MG63 (cell line): Measurements from ENCODE around the gene MSH3. TPM values are rescaled to one million over a fixed set of nuclear protein-coding genes. Genes with fewer than 3 reads are reported as not detected.
A peak's percentile ranks its signal among the peaks of the same experiment; 100 is the strongest.
"Not testable (repeated sequence)": the region's sequence is repeated elsewhere in the genome, so short reads cannot be mapped to it uniquely, and the experiment has no call there.

Experiments used
- DNase-seq: peaks from one replicate; pipeline ENCODE4 v3.0.0-alpha.2; 2020
- H3K27me3 ChIP-seq: fragments of 250-450 bp; sonication (Bioruptor Pico); 2 replicates; pipeline ENCODE4 v1.5.1; 2020; ENCODE audit warnings: mild to moderate bottlenecking, moderate library complexity
- H3K36me3 ChIP-seq: fragments of 250-450 bp; sonication (Bioruptor Pico); 2 replicates; pipeline ENCODE4 v1.5.1; 2020; ENCODE audit warnings: mild to moderate bottlenecking, moderate library complexity
- H3K4me3 ChIP-seq: fragments of 250-450 bp; sonication (Bioruptor Pico); 2 replicates; pipeline ENCODE4 v1.5.1; 2020; ENCODE audit warnings: mild to moderate bottlenecking, moderate library complexity
- H3K9me3 ChIP-seq: fragments of 250-450 bp; sonication (Bioruptor Pico); 2 replicates; pipeline ENCODE4 v1.5.1; 2020; ENCODE audit warnings: mild to moderate bottlenecking, moderate library complexity
- total RNA-seq: library from RNA; depleted of rRNA; stranded (reverse); fragments of >200 nt; shearing (Covaris generic); gene quantifications from 2 replicates; pipeline ENCODE4 v1.2.3, GENCODE V29; 2014; ENCODE audit warnings: low replicate concordance

MSH3 gene
- total RNA-seq, 1 experiment from 2014 or later = 13.9 TPM

- no peaks in the 10 kb centered on the region for H3K27me3 ChIP-seq
- no peaks in the 10 kb centered on the region for H3K9me3 ChIP-seq
- no peak overlapping the region for H3K4me3 ChIP-seq
- H3K36me3 ChIP-seq = no peaks in the 10 kb centered on the region; the same call in none of the 2 replicates
- no peak for DNase-seq
These were observed 61.4 kb downstream of the MSH3 start for GRCh38 chr5:80715887-80716286.

DNA sequence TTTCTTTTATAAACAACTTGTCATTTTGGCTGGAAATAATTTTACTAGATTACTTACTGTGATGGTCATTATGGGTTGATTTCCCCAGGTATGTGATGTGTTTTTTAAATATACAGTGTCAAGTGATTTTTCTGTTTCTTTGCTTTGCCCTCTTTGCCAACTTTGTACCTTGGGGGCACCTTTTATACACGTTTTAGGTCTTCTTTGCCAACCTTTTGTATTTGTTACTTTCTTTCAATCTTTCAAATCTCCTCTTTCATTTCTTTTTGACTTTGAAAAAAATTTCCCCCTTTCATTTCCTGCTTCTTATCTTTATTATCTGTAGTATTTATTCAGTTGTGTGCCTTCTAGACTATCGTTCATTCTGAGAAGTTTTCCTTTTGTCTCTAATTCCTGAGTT lies 65.7 kb downstream of the MSH3 start:
- Histone ChIP-seq H3K9me3 (no peaks in the 10 kb centered on the region), H3K27me3 (no peaks in the 10 kb centered on the region), H3K4me3 (no peak overlapping the region), H3K36me3 (no peaks in the 10 kb centered on the region; the same call in 1 of the 2 replicates)
- DNase-seq = no peak

- no peak for DNase-seq
- H3K4me3 ChIP-seq = no peak overlapping the region
- H3K36me3 ChIP-seq = peaks cover 9% of the 10 kb centered on the region; the same call in 1 of the 2 replicates
- H3K9me3 ChIP-seq = no peaks in the 10 kb centered on the region
- H3K27me3 ChIP-seq = no peaks in the 10 kb centered on the region
These were observed 68.5 kb downstream of the MSH3 start for GRCh38 chr5:80722916-80723315.

DNA sequence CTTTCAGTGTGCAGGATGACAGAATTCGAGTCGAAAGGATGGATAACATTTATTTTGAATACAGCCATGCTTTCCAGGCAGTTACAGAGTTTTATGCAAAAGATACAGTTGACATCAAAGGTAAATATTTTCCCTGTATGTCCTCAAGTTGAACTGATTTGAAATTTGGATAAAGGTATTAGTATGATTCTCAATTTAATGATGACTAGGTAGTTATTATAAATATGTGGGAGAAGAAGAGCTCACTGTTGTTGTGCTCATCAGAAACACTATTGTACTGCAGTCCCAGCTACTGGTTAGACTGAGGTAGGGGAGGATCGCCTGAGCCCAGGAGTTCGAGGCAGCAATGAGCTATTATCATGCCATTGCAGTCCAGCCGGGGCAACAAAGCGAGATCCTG lies 71.0 kb downstream of the MSH3 start:
- DNase-seq = no peak
- Histone ChIP-seq H3K27me3 (no peaks in the 10 kb centered on the region), H3K4me3 (no peak overlapping the region), H3K9me3 (no peaks in the 10 kb centered on the region), H3K36me3 (peaks cover 9% of the 10 kb centered on the region; the same call in 1 of the 2 replicates)

DNA sequence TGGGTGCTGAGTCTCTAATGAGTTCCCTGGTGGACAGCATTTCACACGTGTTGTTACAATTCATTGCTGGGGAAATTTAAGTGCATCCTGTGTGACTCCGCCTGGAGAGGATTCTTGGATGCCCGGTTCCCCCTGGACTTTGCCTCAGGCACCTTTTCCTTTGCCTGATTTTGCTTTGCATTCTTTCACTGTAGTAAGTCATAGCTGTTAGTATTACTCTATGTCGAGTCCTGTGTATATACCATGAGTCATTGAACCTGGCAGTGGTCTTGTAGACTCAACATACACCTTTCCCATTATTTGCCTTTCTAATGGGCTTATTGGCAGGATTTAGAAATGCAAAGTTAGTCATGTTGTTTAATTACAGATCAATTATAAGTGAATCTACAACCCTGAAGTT lies 82.3 kb downstream of the MSH3 start:
- Histone ChIP-seq H3K36me3 (no peaks in the 10 kb centered on the region), H3K27me3 (no peaks in the 10 kb centered on the region), H3K4me3 (no peak overlapping the region), H3K9me3 (no peaks in the 10 kb centered on the region)
- peak; percentile 21 for DNase-seq

DNA sequence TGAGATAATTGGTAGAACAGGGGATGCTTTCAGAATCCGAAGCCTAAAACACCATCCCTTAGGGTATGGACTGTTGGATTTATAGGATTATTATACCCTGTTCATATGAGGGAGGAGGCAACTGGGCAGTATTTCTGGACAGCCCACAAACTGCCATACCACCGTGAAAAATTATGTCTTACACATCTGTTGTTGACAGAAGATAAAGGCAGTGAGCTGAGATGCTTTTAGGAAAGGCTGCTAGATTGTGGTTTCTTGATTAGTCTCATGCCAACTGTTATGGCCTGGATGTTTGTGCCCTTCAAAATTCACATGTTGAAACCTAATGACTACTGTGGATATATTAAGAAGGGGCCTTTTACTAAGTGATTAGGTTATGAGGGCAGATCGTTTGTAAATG lies 84.0 kb downstream of the MSH3 start:
- Histone ChIP-seq H3K27me3 (no peaks in the 10 kb centered on the region), H3K36me3 (peaks cover 7% of the 10 kb centered on the region), H3K4me3 (no peak overlapping the region), H3K9me3 (no peaks in the 10 kb centered on the region)
- DNase-seq = no peak

- no peaks in the 10 kb centered on the region for H3K9me3 ChIP-seq
- peaks cover 7% of the 10 kb centered on the region for H3K36me3 ChIP-seq
- H3K4me3 ChIP-seq = no peak overlapping the region
- DNase-seq = no peak
- no peaks in the 10 kb centered on the region for H3K27me3 ChIP-seq
These were observed 84.6 kb downstream of the MSH3 start for GRCh38 chr5:80739057-80739456.

- no peak overlapping the region for H3K4me3 ChIP-seq
- no peaks in the 10 kb centered on the region for H3K27me3 ChIP-seq
- peaks cover 7% of the 10 kb centered on the region for H3K36me3 ChIP-seq
- no peaks in the 10 kb centered on the region for H3K9me3 ChIP-seq
- DNase-seq = no peak
These were observed 85.0 kb downstream of the MSH3 start for GRCh38 chr5:80739496-80739895.

DNA sequence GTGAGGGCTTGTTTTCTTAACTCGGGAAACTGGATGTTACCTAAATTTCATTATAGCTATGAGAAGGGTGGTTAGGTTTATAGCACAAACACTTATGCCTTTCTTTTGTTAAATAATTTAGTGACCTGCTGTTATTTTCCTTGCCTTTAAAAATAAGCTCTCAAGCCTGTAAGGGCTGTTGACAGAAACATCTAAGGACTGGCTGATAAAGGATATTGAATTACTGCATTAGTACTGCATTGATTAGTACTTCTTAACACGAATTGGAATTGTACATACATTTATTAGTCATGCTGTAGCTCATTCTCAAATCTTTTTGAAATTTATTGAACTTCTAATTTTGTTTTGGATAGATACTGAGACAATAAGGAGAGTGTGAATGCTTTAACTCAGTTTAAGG lies 85.4 kb downstream of the MSH3 start:
- peaks cover 7% of the 10 kb centered on the region for H3K36me3 ChIP-seq
- H3K27me3 ChIP-seq = no peaks in the 10 kb centered on the region
- DNase-seq = no peak
- no peak overlapping the region for H3K4me3 ChIP-seq
- H3K9me3 ChIP-seq = no peaks in the 10 kb centered on the region

DNA sequence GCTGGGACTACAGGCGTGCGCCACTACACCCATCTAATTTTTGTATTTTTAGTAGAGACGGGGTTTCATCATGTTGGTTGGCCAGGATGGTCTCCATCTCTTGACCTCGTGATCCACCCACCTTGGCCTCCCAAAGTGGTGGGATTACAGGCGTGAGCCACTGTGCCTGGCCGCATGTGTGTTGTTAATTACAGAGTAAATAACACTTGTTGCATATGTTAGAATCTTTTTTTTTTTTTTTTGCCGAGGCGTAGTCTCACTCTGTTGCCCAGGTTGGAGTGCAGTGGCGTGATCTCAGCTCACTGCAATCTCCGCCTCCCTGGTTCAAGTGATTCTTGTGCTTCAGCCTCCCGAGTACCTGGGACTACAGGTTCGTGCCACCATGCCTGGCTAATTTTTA lies 86.0 kb downstream of the MSH3 start:
- not testable (repeated sequence) for DNase-seq, H3K27me3 ChIP-seq, H3K4me3 ChIP-seq, H3K9me3 ChIP-seq, H3K36me3 ChIP-seq

- H3K36me3 ChIP-seq = peaks cover 9% of the 10 kb centered on the region
- no peaks in the 10 kb centered on the region for H3K9me3 ChIP-seq
- H3K27me3 ChIP-seq = no peaks in the 10 kb centered on the region
- no peak for DNase-seq
- no peak overlapping the region for H3K4me3 ChIP-seq
These were observed 86.5 kb downstream of the MSH3 start for GRCh38 chr5:80740999-80741398.

DNA sequence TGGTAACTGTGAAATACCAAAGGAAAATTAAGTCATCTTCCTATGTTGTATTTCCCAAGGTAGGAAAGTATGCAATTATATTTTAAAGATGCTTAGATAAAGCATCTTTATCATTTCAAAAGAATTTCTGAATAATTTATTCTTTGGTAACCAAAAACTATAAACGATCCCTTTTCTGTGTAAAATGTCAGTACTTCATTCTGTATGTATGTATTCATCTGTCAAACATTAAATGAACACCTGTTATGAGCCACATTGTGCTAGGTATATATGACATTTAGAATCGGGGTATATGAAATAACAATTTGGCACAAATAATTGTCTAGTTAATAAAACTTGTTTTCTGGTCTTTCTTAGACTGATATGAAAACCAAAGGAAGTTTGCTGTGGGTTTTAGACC lies 89.7 kb downstream of the MSH3 start:
- Histone ChIP-seq H3K4me3 (no peak overlapping the region), H3K36me3 (peaks cover 12% of the 10 kb centered on the region), H3K27me3 (no peaks in the 10 kb centered on the region), H3K9me3 (no peaks in the 10 kb centered on the region)
- DNase-seq = no peak

GRCh38 chr5:80745490-80745889 lies 91.0 kb downstream of the MSH3 start:
- peaks cover 12% of the 10 kb centered on the region for H3K36me3 ChIP-seq
- no peaks in the 10 kb centered on the region for H3K9me3 ChIP-seq
- no peaks in the 10 kb centered on the region for H3K27me3 ChIP-seq
- no peak overlapping the region for H3K4me3 ChIP-seq
- DNase-seq = no peak

DNA sequence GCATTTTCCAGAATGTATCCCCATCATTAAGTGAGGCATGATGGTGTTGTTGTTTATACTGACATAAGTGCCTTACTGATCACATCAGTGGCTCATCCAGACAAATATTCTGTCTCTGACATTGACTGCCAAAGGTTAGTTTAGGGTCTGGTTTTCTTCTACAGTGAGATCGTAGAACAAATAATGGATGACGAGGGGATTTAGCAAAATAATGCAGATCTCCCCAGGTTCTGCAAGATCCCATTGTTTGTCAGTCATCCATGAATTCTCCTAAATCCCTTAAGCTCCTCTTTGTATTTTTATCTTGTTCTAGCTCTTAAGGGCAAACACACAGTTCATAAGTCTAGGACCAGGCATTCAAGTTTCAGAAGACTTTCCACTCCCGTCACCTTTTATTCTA lies 93.5 kb downstream of the MSH3 start:
- no peaks in the 10 kb centered on the region for H3K9me3 ChIP-seq
- peaks cover 4% of the 10 kb centered on the region; the same call in 1 of the 2 replicates for H3K36me3 ChIP-seq
- no peak for DNase-seq
- no peak overlapping the region for H3K4me3 ChIP-seq
- H3K27me3 ChIP-seq = no peaks in the 10 kb centered on the region

- Histone ChIP-seq H3K36me3 (no peaks in the 10 kb centered on the region; the same call in 1 of the 2 replicates), H3K27me3 (no peaks in the 10 kb centered on the region), H3K9me3 (no peaks in the 10 kb centered on the region), H3K4me3 (no peak overlapping the region)
- DNase-seq = no peak
These were observed 98.0 kb downstream of the MSH3 start for GRCh38 chr5:80752427-80752826.

DNA sequence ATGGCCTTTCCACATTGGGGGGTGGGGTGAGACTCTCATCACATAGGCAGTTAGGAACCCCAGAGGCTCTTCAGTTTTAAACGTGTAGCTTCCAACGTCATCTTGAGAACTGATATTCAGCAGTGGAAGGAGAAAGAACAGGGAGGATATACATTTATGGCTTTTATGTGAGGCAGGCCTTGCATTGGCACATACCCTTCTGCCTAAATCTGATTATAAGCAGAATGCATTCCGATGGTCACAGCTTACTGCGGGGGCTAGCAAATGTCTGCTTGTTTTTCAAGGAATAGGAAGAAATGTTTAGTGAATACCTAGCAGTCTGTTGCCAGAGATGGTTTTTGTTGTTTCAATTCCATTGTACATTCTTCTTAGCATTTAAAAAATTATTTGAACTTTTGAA lies 99.3 kb downstream of the MSH3 start:
- Histone ChIP-seq H3K4me3 (no peak overlapping the region), H3K27me3 (no peaks in the 10 kb centered on the region), H3K9me3 (no peaks in the 10 kb centered on the region), H3K36me3 (no peaks in the 10 kb centered on the region; the same call in 1 of the 2 replicates)
- no peak for DNase-seq

- no peak overlapping the region for H3K4me3 ChIP-seq
- H3K9me3 ChIP-seq = no peaks in the 10 kb centered on the region
- DNase-seq = no peak
- no peaks in the 10 kb centered on the region; the same call in 1 of the 2 replicates for H3K36me3 ChIP-seq
- no peaks in the 10 kb centered on the region for H3K27me3 ChIP-seq
These were observed 100.4 kb downstream of the MSH3 start for GRCh38 chr5:80754900-80755299.

GRCh38 chr5:80755626-80756025 lies 101.2 kb downstream of the MSH3 start:
- H3K4me3 ChIP-seq = no peak overlapping the region
- no peaks in the 10 kb centered on the region for H3K9me3 ChIP-seq
- no peaks in the 10 kb centered on the region; the same call in 1 of the 2 replicates for H3K36me3 ChIP-seq
- H3K27me3 ChIP-seq = no peaks in the 10 kb centered on the region
- no peak for DNase-seq

DNA sequence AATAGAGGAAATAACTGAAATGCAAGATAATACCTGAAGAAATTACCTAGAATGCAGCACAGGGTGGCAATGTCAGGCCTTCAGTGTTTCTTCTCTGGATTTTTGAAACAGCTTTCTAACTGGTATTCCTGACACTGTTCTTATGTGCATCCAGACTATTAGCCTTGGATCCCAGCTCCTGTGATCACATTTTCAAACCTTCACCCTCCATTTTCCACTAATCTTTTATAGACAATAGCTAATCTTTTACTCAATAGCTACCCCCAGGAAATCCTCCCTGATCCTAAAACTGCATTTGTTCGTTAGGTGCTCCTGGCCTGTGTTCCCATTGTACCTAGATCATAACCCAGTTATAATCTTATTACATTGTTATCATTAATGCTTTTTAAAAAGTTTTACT lies 101.8 kb downstream of the MSH3 start:
- Histone ChIP-seq H3K36me3 (no peaks in the 10 kb centered on the region; the same call in 1 of the 2 replicates), H3K4me3 (no peak overlapping the region), H3K27me3 (no peaks in the 10 kb centered on the region), H3K9me3 (no peaks in the 10 kb centered on the region)
- no peak for DNase-seq
